ENCODE data around the gene KHDRBS1.

GRCh38 chr1:32012709-32013385 lies 821 bp upstream of the KHDRBS1 start:
- TF ChIP-seq CTCF (IDR thresholded peaks at IDR 0.05; ENCODE audit: low read length) = no peak
- TF ChIP-seq EZH2 (optimal IDR thresholded peaks at IDR 0.05; ENCODE audit: low read depth, low read length) = no peak
- no peak for TF ChIP-seq EZH2phosphoT487 (IDR thresholded peaks at IDR 0.05; ENCODE audit: low read length)

All from MM.1S (cell line).